NB4 (cell line): Measurements from ENCODE around the gene GAS5.

Experiments
- DNase-seq: peaks from one replicate; pipeline ENCODE4 v3.0.0; 2010; ENCODE audit warnings: low read depth
- H3K4me3 ChIP-seq: one replicate; pipeline ENCODE4 v1.5.1; 2011; ENCODE audit warnings: mild to moderate bottlenecking, low read depth, low read length, moderate library complexity
- MYC ChIP-seq: IDR thresholded peaks from 2 replicates; pipeline ENCODE4 v1.6.1; 2011; ENCODE audit warnings: low read depth, low read length
- POLR2A ChIP-seq: IDR thresholded peaks from 2 replicates; pipeline ENCODE4 v1.6.1; 2011; ENCODE audit warnings: mild to moderate bottlenecking; ENCODE audit not compliant: insufficient read length; ENCODE audit errors: extremely low read depth
- TF ChIP-seq, protein P1 (sequence below): IDR thresholded peaks from 2 replicates; pipeline ENCODE4 v1.6.1; 2011; ENCODE audit warnings: low read depth, low read length
- TF ChIP-seq, protein P2 (sequence below): IDR thresholded peaks from one replicate; pipeline ENCODE4 v1.5.1; 2012; ENCODE audit warnings: low read depth, low read length

The GAS5 gene

DNA sequence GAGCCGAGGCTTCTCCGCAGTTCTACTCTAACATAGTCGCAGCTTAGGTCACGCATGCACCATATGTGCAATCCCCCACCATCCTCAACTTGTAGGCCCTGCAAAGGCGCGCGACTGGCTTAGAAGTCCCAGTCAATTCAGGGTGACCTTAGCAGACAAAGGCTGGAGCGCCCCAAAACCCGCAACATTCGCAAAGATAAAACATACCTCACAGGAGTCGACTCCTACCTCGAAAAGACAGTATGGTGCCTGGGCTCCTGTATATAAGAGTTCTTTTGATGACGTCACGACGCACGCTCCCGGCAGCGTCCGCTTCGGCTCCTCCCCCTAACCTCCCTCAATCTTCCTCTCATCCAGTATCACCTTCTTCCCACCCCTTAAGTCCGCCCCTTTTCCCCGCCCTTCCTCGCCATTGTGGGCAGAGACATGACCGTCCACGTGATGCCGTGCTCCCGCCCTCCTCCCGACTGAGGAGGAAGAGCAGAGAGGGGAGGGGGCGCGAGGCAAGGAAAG lies at the start of gene GAS5:
TSS of gene GAS5 (minus strand) at position 237 of the 513 bp plus-strand sequence.
- TF ChIP-seq, protein P1, sequence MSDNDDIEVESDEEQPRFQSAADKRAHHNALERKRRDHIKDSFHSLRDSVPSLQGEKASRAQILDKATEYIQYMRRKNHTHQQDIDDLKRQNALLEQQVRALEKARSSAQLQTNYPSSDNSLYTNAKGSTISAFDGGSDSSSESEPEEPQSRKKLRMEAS, result peak; percentile 89
- TF ChIP-seq, protein P2, sequence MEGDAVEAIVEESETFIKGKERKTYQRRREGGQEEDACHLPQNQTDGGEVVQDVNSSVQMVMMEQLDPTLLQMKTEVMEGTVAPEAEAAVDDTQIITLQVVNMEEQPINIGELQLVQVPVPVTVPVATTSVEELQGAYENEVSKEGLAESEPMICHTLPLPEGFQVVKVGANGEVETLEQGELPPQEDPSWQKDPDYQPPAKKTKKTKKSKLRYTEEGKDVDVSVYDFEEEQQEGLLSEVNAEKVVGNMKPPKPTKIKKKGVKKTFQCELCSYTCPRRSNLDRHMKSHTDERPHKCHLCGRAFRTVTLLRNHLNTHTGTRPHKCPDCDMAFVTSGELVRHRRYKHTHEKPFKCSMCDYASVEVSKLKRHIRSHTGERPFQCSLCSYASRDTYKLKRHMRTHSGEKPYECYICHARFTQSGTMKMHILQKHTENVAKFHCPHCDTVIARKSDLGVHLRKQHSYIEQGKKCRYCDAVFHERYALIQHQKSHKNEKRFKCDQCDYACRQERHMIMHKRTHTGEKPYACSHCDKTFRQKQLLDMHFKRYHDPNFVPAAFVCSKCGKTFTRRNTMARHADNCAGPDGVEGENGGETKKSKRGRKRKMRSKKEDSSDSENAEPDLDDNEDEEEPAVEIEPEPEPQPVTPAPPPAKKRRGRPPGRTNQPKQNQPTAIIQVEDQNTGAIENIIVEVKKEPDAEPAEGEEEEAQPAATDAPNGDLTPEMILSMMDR, result no peak
- TF ChIP-seq MYC (peak; percentile 95), POLR2A (peak; percentile 98)
- H3K4me3 ChIP-seq, result peak within 1 kb of the TSS; percentile 97
- DNase-seq, result peak; percentile 100

DNA sequence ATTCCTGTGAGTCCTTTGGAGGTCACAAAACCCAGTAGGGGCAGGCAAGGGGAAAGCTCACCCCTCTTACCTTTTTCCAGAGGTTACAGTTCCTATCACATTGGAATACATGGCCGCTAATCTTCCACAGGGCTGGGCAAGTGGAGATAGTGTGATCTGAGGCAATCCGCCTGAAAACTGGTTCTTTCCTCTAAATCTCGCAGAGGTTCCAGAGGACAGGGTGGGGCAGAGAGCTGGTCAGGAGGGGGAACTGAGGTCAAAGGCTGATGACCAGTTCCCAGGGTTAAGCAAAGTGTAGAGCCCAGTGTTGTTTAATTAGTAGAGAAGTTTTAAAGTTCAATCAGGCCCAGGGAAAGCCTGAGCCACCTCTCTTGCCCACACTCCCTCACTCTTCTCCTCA lies 49.4 kb upstream of the GAS5 start, which contains the start of gene SERPINC1:
TSS of gene SERPINC1 (minus strand) at position 179 of the 400 bp plus-strand sequence. CDS start at position 111, 68 bp downstream.
- H3K4me3 ChIP-seq, result no peak within 1 kb of the TSS
- DNase-seq, result no peak
- TF ChIP-seq, protein P2, result no peak

DNA sequence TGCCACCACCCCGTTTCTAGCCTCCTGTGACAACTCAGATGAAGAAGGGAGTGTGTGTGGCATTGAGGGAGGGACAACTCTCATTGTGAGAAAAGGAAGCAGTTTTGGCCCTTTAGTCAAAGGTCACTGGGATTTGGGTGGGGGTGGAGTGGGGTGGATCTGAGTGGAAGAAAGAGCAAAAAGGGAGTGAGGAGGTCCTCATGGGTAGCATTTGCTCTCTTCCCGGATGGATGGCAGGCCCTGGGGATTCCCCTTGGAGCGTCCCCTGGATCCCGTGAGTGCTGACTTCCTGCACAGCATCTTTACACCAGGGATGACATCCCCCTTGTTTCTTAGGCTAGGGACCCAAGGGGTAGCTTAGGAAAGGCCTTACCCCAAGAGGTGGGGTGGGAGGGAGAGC lies 48.9 kb upstream of the GAS5 start:
- TF ChIP-seq, protein P2, result no peak
- no peak for TF ChIP-seq MYC
- TF ChIP-seq, protein P1, result no peak
- TF ChIP-seq POLR2A, result no peak
- no peak for DNase-seq
- H3K4me3 ChIP-seq, result no peak overlapping the region

DNA sequence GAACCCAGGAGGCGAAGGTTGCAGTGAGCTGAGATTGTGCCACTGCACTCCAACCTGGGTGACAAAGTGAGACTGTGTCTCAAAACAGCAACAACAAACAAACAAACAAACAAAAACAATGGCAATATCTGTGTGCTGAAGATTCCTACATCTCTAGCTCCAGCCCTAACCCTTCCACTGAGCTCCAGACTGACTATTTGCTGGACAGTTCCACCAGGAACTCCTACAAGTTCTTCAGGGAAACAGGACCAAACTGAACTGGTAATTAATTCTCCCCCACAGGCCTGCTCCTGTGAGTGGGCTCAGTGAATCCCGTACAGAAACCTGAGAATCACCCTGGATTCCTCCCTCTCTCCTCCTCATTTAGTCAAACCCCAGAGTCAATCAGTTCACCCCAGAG lies 47.8 kb upstream of the GAS5 start:
- no peak for DNase-seq
- H3K4me3 ChIP-seq, result no peak overlapping the region
- no peak for TF ChIP-seq POLR2A
- TF ChIP-seq MYC, result no peak
- TF ChIP-seq, protein P2, result no peak
- TF ChIP-seq, protein P1, result no peak

DNA sequence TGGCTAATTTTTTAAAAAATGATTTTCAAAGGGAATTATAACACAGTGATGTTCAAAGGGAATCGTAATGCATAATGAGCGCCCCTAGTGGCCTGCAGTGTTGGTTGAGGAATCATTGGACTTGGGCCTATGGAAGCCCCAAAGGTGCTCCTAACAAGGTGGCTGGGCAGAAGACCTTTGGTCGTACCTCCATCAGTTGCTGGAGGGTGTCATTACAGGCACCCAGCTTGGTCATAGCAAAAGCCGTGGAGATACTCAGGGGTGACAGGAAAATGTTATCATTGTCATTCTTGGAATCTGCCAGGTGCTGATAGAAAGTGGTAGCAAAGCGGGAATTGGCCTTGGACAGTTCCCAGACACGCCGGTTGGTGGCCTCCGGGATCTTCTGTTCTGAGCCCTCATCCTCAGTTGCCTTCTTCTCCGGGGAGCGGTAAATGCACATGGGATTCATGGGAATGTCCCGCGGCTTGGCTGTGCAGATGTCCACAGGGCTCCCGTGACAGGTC lies 46.6 kb upstream of the GAS5 start:
- H3K4me3 ChIP-seq, result no peak overlapping the region
- TF ChIP-seq, protein P1, result no peak
- TF ChIP-seq, protein P2, result peak; percentile 60
- peak; percentile 46 for DNase-seq

DNA sequence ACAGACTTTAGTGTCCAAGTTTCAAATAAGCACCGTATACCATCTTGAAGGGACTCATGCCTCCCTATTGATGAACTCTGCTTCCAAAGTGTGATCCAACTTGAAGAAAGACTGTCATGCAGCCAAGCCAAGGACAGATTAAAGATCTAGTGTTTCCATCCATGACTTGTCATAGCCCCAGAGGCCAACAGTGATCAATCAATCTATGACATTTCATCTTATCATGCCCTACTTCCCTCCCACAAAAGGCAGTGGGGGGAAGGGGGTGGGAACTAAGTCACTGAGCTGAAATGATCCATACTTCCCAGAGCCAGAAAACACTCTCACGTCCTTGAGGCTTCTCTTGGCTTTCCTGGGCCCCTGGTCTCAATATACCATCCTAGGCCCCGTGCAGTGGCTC lies 45.3 kb upstream of the GAS5 start:
- no peak for DNase-seq
- TF ChIP-seq, protein P2, result no peak
- TF ChIP-seq, protein P1, result no peak
- TF ChIP-seq MYC (no peak), POLR2A (no peak)

More for the DNA sequence above, 45.3 kb upstream of the GAS5 start:
- no peak overlapping the region for H3K4me3 ChIP-seq
